Measurements from ENCODE around the gene ERG28.
"Not testable (repeated sequence)": the region's sequence is repeated elsewhere in the genome, so short reads cannot be mapped to it uniquely, and the experiment has no call there.

ERG28 gene

GRCh38 chr14:75615200-75615599 is 45.5 kb downstream of the ERG28 start:
- no peak for DNase-seq

- DNase-seq, result no peak
These were observed 46.5 kb downstream of the ERG28 start for GRCh38 chr14:75614179-75614578.

GRCh38 chr14:75612157-75612556 is 48.5 kb downstream of the ERG28 start:
- DNase-seq, result no peak

GRCh38 chr14:75610834-75611233 is 49.8 kb downstream of the ERG28 start:
- DNase-seq, result no peak

GRCh38 chr14:75609606-75610475 is 50.8 kb downstream of the ERG28 start:
- no peak for DNase-seq

GRCh38 chr14:75609116-75609515 is 51.6 kb downstream of the ERG28 start:
- no peak for DNase-seq

- DNase-seq, result no peak
These were observed 52.6 kb downstream of the ERG28 start for GRCh38 chr14:75607842-75608640.

- DNase-seq, result no peak
These were observed 53.6 kb downstream of the ERG28 start for GRCh38 chr14:75607044-75607443.

GRCh38 chr14:75605916-75606315 is 54.8 kb downstream of the ERG28 start:
- DNase-seq, result no peak

- no peak for DNase-seq
These were observed 55.5 kb downstream of the ERG28 start for GRCh38 chr14:75604979-75605851.

- DNase-seq, result no peak
These were observed 58.2 kb downstream of the ERG28 start for GRCh38 chr14:75602503-75602902.

- not testable (repeated sequence) for DNase-seq
These were observed 59.6 kb downstream of the ERG28 start for GRCh38 chr14:75601061-75601460.

- not testable (repeated sequence) for DNase-seq
These were observed 60.6 kb downstream of the ERG28 start for GRCh38 chr14:75600100-75600499.
